PFSK-1 (cell line): ENCODE data around the gene ZNF618.

Experiments used
- FOXP2 ChIP-seq: optimal IDR thresholded peaks from 2 replicates; pipeline ENCODE3; 2011; ENCODE audit warnings: borderline replicate concordance, control low read depth, inconsistent platforms; ENCODE audit not compliant: insufficient read depth; ENCODE audit errors: extremely low read length, extremely low read depth
- POLR2AphosphoS5 ChIP-seq: IDR thresholded peaks from 2 replicates; pipeline ENCODE4 v1.6.1; 2012; ENCODE audit warnings: low read depth, mild to moderate bottlenecking, control low read depth, low read length, moderate library complexity
- REST ChIP-seq, 2 experiments: IDR thresholded peaks; 2 replicates each; pipeline versions ENCODE4 v1.6.1 to v1.8.0; 2011 to 2012; ENCODE audit warnings: low read depth in 2 of 2, low read length in 2 of 2, control low read depth in 1 of 2, inconsistent platforms in 1 of 2, mild to moderate bottlenecking in 1 of 2, moderate library complexity in 1 of 2; ENCODE audit not compliant: insufficient read depth in 1 of 2
- SIN3A ChIP-seq: IDR thresholded peaks from 2 replicates; pipeline ENCODE4 v1.6.1; 2012; ENCODE audit warnings: mild to moderate bottlenecking, low read length, moderate library complexity, borderline replicate concordance; ENCODE audit not compliant: insufficient read depth
- TAF1 ChIP-seq: IDR thresholded peaks from 2 replicates; pipeline ENCODE4 v1.6.1; 2012; ENCODE audit warnings: low read length, control low read depth, borderline replicate concordance; ENCODE audit not compliant: insufficient read depth

The ZNF618 gene

GRCh38 chr9:113996531-113997001, 120.5 kb downstream of the ZNF618 start:
- TF ChIP-seq SIN3A: no peak
- no peak for TF ChIP-seq POLR2AphosphoS5
- no peak for TF ChIP-seq FOXP2
- TF ChIP-seq TAF1: no peak
- TF ChIP-seq REST (IDR thresholded peaks at IDR 0.05; ENCODE audit: insufficient read depth in 1 of 2, low read depth in 2 of 2, low read length in 2 of 2): no peak

- TF ChIP-seq REST (IDR thresholded peaks at IDR 0.05; ENCODE audit: insufficient read depth in 1 of 2, low read depth in 2 of 2, low read length in 2 of 2) (no peak), SIN3A (no peak), FOXP2 (no peak), POLR2AphosphoS5 (no peak), TAF1 (no peak)
These were observed 121.5 kb downstream of the ZNF618 start for GRCh38 chr9:113997610-113998009.

GRCh38 chr9:113998114-113998513, 122.0 kb downstream of the ZNF618 start:
- no peak for TF ChIP-seq SIN3A
- TF ChIP-seq POLR2AphosphoS5: no peak
- no peak for TF ChIP-seq FOXP2
- TF ChIP-seq REST (IDR thresholded peaks at IDR 0.05; ENCODE audit: insufficient read depth in 1 of 2, low read depth in 2 of 2, low read length in 2 of 2): no peak
- no peak for TF ChIP-seq TAF1

- TF ChIP-seq REST (IDR thresholded peaks at IDR 0.05; ENCODE audit: insufficient read depth in 1 of 2, low read depth in 2 of 2, low read length in 2 of 2): no peak
- no peak for TF ChIP-seq SIN3A
- TF ChIP-seq FOXP2: no peak
- TF ChIP-seq TAF1: no peak
- TF ChIP-seq POLR2AphosphoS5: no peak
These were observed 122.6 kb downstream of the ZNF618 start for GRCh38 chr9:113998525-113999255.
